KMS-11 (cell line): ENCODE data around the gene TPM4.

ENCODE experiments used
- H2AFZ ChIP-seq: fragments of 200-600 bp; sonication (generic); 2 replicates; pipeline ENCODE4 v1.6.1; 2016; ENCODE audit warnings: antibody characterized with exemption, mixed run types, low read depth
- H3K27ac ChIP-seq: fragments of 200-600 bp; sonication (generic); 2 replicates; pipeline ENCODE4 v1.6.1; 2016; ENCODE audit warnings: mild to moderate bottlenecking, mixed run types
- H3K27me3 ChIP-seq: fragments of 200-600 bp; sonication (generic); 2 replicates; pipeline ENCODE4 v1.6.1; 2017; ENCODE audit warnings: mild to moderate bottlenecking, low read depth, mixed run types, moderate library complexity; ENCODE audit not compliant: insufficient read depth
- H3K36me3 ChIP-seq: fragments of 200-600 bp; sonication (generic); 2 replicates; pipeline ENCODE4 v1.6.1; 2017; ENCODE audit warnings: mild to moderate bottlenecking, mixed run types; ENCODE audit not compliant: insufficient read depth
- H3K4me1 ChIP-seq: fragments of 200-600 bp; sonication (generic); 2 replicates; pipeline ENCODE4 v1.6.1; 2016; ENCODE audit warnings: mild to moderate bottlenecking, low read depth, mixed run types; ENCODE audit not compliant: poor library complexity, severe bottlenecking
- H3K4me2 ChIP-seq: fragments of 200-600 bp; sonication (generic); 2 replicates; pipeline ENCODE4 v1.7.0; 2016; ENCODE audit warnings: mild to moderate bottlenecking, mixed run types
- H3K4me3 ChIP-seq: fragments of 200-600 bp; sonication (generic); IDR thresholded peaks from 2 replicates; pipeline ENCODE4 v1.6.1; 2017; ENCODE audit warnings: low read depth, low read length, mixed read lengths; ENCODE audit not compliant: insufficient read depth
- H3K79me2 ChIP-seq: fragments of 200-600 bp; sonication (generic); 2 replicates; pipeline ENCODE4 v1.6.1; 2016; ENCODE audit warnings: low read depth, mixed run types; ENCODE audit not compliant: insufficient read depth
- H3K9ac ChIP-seq: fragments of 200-600 bp; sonication (generic); 2 replicates; pipeline ENCODE4 v1.6.1; 2016; ENCODE audit warnings: mild to moderate bottlenecking, mixed run types
- H4K20me1 ChIP-seq: fragments of 200-600 bp; sonication (generic); 2 replicates; pipeline ENCODE4 v1.6.1; 2016; ENCODE audit warnings: mild to moderate bottlenecking, mixed run types; ENCODE audit not compliant: insufficient read depth
- CTCF ChIP-seq: fragments of 200-600 bp; sonication (generic); conservative IDR thresholded peaks from 2 replicates; pipeline ENCODE4 v1.6.1; 2017; ENCODE audit warnings: low read depth, mild to moderate bottlenecking, antibody characterized with exemption, low read length, moderate library complexity, mixed read lengths

Gene TPM4

GRCh38 chr19:16030964-16031871 lies 45.1 kb upstream of the TPM4 start:
- TF ChIP-seq CTCF, result no peak
- H3K36me3 ChIP-seq, result no peaks in the 10 kb centered on the region
- H3K9ac ChIP-seq, result no peak overlapping the region
- no peak overlapping the region for H3K4me2 ChIP-seq
- H3K4me1 ChIP-seq, result no peaks in the 10 kb centered on the region
- no peak overlapping the region for H3K4me3 ChIP-seq
- no peak overlapping the region for H3K27ac ChIP-seq
- H3K27me3 ChIP-seq, result peaks cover 15% of the 10 kb centered on the region
- H3K79me2 ChIP-seq, result no peaks in the 10 kb centered on the region
- H4K20me1 ChIP-seq, result no peaks in the 10 kb centered on the region
- H2AFZ ChIP-seq, result no peak overlapping the region

- H3K4me1 ChIP-seq, result no peaks in the 10 kb centered on the region
- H3K36me3 ChIP-seq, result no peaks in the 10 kb centered on the region
- H3K9ac ChIP-seq, result no peak overlapping the region
- no peak overlapping the region for H3K4me2 ChIP-seq
- no peaks in the 10 kb centered on the region for H3K79me2 ChIP-seq
- H3K27me3 ChIP-seq, result peaks cover 17% of the 10 kb centered on the region
- no peak for TF ChIP-seq CTCF
- no peak overlapping the region for H2AFZ ChIP-seq
- H3K27ac ChIP-seq, result no peak overlapping the region
- no peak overlapping the region for H3K4me3 ChIP-seq
- no peaks in the 10 kb centered on the region for H4K20me1 ChIP-seq
Observed at GRCh38 chr19:16031872-16032200, 44.5 kb upstream of the TPM4 start.

GRCh38 chr19:16032509-16033135 lies 43.7 kb upstream of the TPM4 start:
- H2AFZ ChIP-seq, result no peak overlapping the region
- H3K4me3 ChIP-seq, result no peak overlapping the region
- no peak overlapping the region for H3K27ac ChIP-seq
- H3K4me1 ChIP-seq, result no peaks in the 10 kb centered on the region
- no peaks in the 10 kb centered on the region for H3K79me2 ChIP-seq
- TF ChIP-seq CTCF, result no peak
- H4K20me1 ChIP-seq, result no peaks in the 10 kb centered on the region
- H3K27me3 ChIP-seq, result peaks cover 10% of the 10 kb centered on the region; the same call in 1 of the 2 replicates
- no peak overlapping the region for H3K9ac ChIP-seq
- no peak overlapping the region for H3K4me2 ChIP-seq
- H3K36me3 ChIP-seq, result no peaks in the 10 kb centered on the region

GRCh38 chr19:16033136-16033530 lies 43.2 kb upstream of the TPM4 start:
- peaks cover 10% of the 10 kb centered on the region; the same call in 1 of the 2 replicates for H3K27me3 ChIP-seq
- no peaks in the 10 kb centered on the region for H3K79me2 ChIP-seq
- H4K20me1 ChIP-seq, result no peaks in the 10 kb centered on the region
- H3K36me3 ChIP-seq, result no peaks in the 10 kb centered on the region
- no peak overlapping the region for H2AFZ ChIP-seq
- no peak overlapping the region for H3K9ac ChIP-seq
- no peak overlapping the region for H3K4me2 ChIP-seq
- no peak overlapping the region for H3K27ac ChIP-seq
- no peak for TF ChIP-seq CTCF
- no peaks in the 10 kb centered on the region for H3K4me1 ChIP-seq
- no peak overlapping the region for H3K4me3 ChIP-seq
